Measurements from ENCODE around the gene KCMF1. TPM values are rescaled to one million over a fixed set of nuclear protein-coding genes. Genes with fewer than 3 reads are reported as not detected.

KCMF1 gene
- total and polyA plus RNA-seq, 10 of the 15 experiments (the other 5 are each of a cell fraction or from before 2014, with no cell fraction given): 8.4 to 124 (median 43.0) TPM

- TF ChIP-seq ZBTB11 (CRISPR knock-in tag; IDR thresholded peaks at IDR 0.05) (no peak), EZH2 (IDR thresholded peaks at IDR 0.05; ENCODE audit: borderline replicate concordance, control insufficient read depth, low read depth, low read length) (no peak), PAX8 (IDR thresholded peaks at IDR 0.05) (no peak), IRF5 (IDR thresholded peaks at IDR 0.05; ENCODE audit: borderline replicate concordance) (no peak), NFIC (IDR thresholded peaks at IDR 0.05; ENCODE audit: low read depth, low read length) (peak; percentile 61; the same call in 1 of the 2 replicates), CBX3 (IDR thresholded peaks at IDR 0.05; ENCODE audit: borderline replicate concordance, low read depth) (no peak), SREBF2 (IDR thresholded peaks at IDR 0.05; ENCODE audit: low read length) (no peak), IRF3 (IDR thresholded peaks at IDR 0.05) (no peak), SRF (IDR thresholded peaks at IDR 0.05; ENCODE audit: low read depth in 2 of 2, low read length in 2 of 2) (no peak), RCOR1 (conservative IDR thresholded peaks at IDR 0.05; ENCODE audit: low read depth, low read length) (no peak), ZNF687 (IDR thresholded peaks at IDR 0.05) (peak; percentile 61), E2F4 (IDR thresholded peaks at IDR 0.05; ENCODE audit: low read depth, low read length) (no peak), NR2F1 (conservative IDR thresholded peaks at IDR 0.05) (no peak), ZBTB4 (CRISPR knock-in tag; IDR thresholded peaks at IDR 0.05) (no peak)
These were observed 24.6 kb upstream of the KCMF1 start (continued) for GRCh38 chr2:84946204-84947009.
